ENCODE measurements around the gene CDK17. TPM values are rescaled to one million over a fixed set of nuclear protein-coding genes. Genes with fewer than 3 reads are reported as not detected.
A peak's percentile ranks its signal among the peaks of the same experiment; 100 is the strongest.
"Not testable (repeated sequence)": the region's sequence is repeated elsewhere in the genome, so short reads cannot be mapped to it uniquely, and the experiment has no call there.

CDK17 gene
- total and polyA plus RNA-seq, 4 experiments from 2014 or later = 30.5 to 67.4 (median 49.2) TPM

DNA sequence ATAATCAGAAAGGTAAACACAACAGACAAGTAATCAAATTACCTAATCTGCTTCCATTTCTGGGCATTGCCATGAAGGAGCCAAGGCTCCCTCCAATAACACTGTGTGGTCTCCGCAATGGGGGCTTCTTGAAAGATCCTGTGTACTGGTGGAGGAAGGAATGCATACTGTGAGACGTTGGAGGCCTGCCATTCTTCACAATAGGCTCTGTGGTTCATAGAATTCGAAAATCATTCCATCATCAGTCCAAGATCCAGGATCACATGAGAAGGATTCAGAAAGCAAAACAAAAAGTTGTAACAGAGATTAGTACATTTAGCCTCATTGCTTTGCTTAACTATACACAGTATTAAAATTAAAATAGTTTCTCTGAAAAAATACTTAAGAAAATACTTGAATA is 76.3 kb downstream of the CDK17 start:
- peaks cover 34 to 49% (median 37%) of the 10 kb centered on the region in 4 donors for H3K4me1 Mint-ChIP-seq
- no peak overlapping the region for H3K4me3 ChIP-seq (ENCODE audit: low read length in 2 of 2)
- H3K4me3 Mint-ChIP-seq = peak overlapping the region in 3 of 8 donors; percentile 11 to 39 (median 34)
- peaks cover 0 to 31% (median 13%) of the 10 kb centered on the region in 8 donors for H3K9me3 Mint-ChIP-seq
- H3K9me3 ChIP-seq (ENCODE audit: control insufficient read depth in 1 of 2, low read length in 2 of 2) = no peaks in the 10 kb centered on the region
- H3K36me3 ChIP-seq (ENCODE audit: insufficient read depth, low read length) = peaks cover 10% of the 10 kb centered on the region
- H3K27ac ChIP-seq (ENCODE audit: low read depth, low read length) = no peak overlapping the region
- CTCF ChIA-PET (ENCODE audit: partially characterized antibody) = no interaction called here
- peaks cover 28% of the 10 kb centered on the region for H3K4me1 ChIP-seq (ENCODE audit: insufficient read depth, low read length)
- H3K27me3 Mint-ChIP-seq = no peaks in the 10 kb centered on the region
- no peak for DNase-seq
- intact Hi-C loops (cut with micrococcal nuclease) = no loop called here
- peak overlapping the region in 5 of 7 donors; percentile 13 to 74 (median 33) for H3K27ac Mint-ChIP-seq
- POLR2A ChIA-PET (ENCODE audit: partially characterized antibody) = interaction anchor here (1.6 kb wide), 1 partner anchor 11 kb away, joined by 4 read pairs; no protein-coding TSS in a partner anchor
- H3K27me3 ChIP-seq (ENCODE audit: insufficient read depth, low read length) = no peaks in the 10 kb centered on the region
- peaks cover 36% of the 10 kb centered on the region in 2 donors for H3K36me3 Mint-ChIP-seq

DNA sequence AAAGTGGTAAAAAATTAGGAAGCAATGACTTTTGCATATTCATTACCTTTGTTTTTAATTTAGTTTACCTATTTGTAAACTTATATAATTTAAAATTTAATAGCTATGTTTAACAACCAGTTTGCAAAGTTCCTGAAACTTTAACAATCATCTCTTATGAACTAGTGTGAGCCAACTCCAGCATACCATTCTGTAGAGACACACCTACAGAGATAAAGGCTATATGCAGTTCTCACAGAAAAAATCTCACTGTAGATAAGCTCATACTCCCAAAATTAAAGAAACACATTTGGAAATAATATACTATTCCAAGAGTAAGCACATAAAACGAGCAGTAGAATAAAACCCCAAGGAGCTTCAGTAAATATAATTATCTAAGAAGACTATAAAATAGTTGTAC is 77.5 kb downstream of the CDK17 start:
- H3K4me1 ChIP-seq (ENCODE audit: insufficient read depth, low read length) = peaks cover 17% of the 10 kb centered on the region
- H3K4me3 ChIP-seq (ENCODE audit: low read length in 2 of 2) = no peak overlapping the region
- no peak overlapping the region for H3K27ac ChIP-seq (ENCODE audit: low read depth, low read length)
- no peak for DNase-seq
- peak overlapping the region in 1 of 7 donors; percentile 64 for H3K27ac Mint-ChIP-seq
- H3K9me3 Mint-ChIP-seq = peaks cover 0 to 31% (median 15%) of the 10 kb centered on the region in 8 donors
- H3K4me1 Mint-ChIP-seq = peaks cover 22 to 37% (median 27%) of the 10 kb centered on the region in 4 donors
- peaks cover 10% of the 10 kb centered on the region for H3K36me3 ChIP-seq (ENCODE audit: insufficient read depth, low read length)
- H3K9me3 ChIP-seq (ENCODE audit: control insufficient read depth in 1 of 2, low read length in 2 of 2) = no peaks in the 10 kb centered on the region
- H3K27me3 ChIP-seq (ENCODE audit: insufficient read depth, low read length) = no peaks in the 10 kb centered on the region
- no peaks in the 10 kb centered on the region for H3K27me3 Mint-ChIP-seq
- POLR2A ChIA-PET (ENCODE audit: partially characterized antibody) = no interaction called here
- no peak overlapping the region for H3K4me3 Mint-ChIP-seq
- peaks cover 36% of the 10 kb centered on the region in 2 donors for H3K36me3 Mint-ChIP-seq
- CTCF ChIA-PET (ENCODE audit: partially characterized antibody) = no interaction called here
- intact Hi-C loops (cut with micrococcal nuclease) = no loop called here

DNA sequence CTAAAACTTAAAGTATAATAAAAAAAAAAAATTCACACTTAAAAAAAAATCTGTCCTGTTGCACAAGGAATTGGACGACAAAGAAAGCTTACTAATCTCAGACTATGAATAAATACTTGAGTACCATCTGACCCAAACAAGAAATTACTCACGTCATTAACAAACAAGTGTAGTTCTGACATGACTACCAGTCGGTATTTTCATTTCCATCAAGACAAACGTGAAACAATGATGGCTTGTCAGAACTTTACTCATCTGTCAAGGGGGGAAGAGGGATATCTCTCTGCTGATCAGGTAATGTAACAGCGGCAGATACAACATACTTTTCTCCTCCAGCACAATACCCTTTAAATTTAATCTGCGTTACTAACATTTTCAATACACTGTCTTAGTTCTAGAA is 78.3 kb downstream of the CDK17 start:
- H3K27ac ChIP-seq (ENCODE audit: low read depth, low read length) = no peak overlapping the region
- no peak overlapping the region for H3K4me3 ChIP-seq (ENCODE audit: low read length in 2 of 2)
- Mint-ChIP-seq H3K4me3 (no peak overlapping the region), H3K4me1 (peaks cover 15 to 29% (median 22%) of the 10 kb centered on the region in 4 donors), H3K36me3 (peaks cover 36% of the 10 kb centered on the region in 2 donors), H3K27ac (peak overlapping the region in 1 of 7 donors; percentile 64), H3K27me3 (no peaks in the 10 kb centered on the region), H3K9me3 (peaks cover 0 to 30% (median 14%) of the 10 kb centered on the region in 8 donors)
- ChIA-PET POLR2A (ENCODE audit: partially characterized antibody) (no interaction called here), CTCF (ENCODE audit: partially characterized antibody) (no interaction called here)
- peaks cover 10% of the 10 kb centered on the region for H3K36me3 ChIP-seq (ENCODE audit: insufficient read depth, low read length)
- intact Hi-C loops (cut with micrococcal nuclease) = no loop called here
- no peak for DNase-seq
- H3K27me3 ChIP-seq (ENCODE audit: insufficient read depth, low read length) = no peaks in the 10 kb centered on the region
- H3K4me1 ChIP-seq (ENCODE audit: insufficient read depth, low read length) = peaks cover 9% of the 10 kb centered on the region
- no peaks in the 10 kb centered on the region for H3K9me3 ChIP-seq (ENCODE audit: control insufficient read depth in 1 of 2, low read length in 2 of 2)

DNA sequence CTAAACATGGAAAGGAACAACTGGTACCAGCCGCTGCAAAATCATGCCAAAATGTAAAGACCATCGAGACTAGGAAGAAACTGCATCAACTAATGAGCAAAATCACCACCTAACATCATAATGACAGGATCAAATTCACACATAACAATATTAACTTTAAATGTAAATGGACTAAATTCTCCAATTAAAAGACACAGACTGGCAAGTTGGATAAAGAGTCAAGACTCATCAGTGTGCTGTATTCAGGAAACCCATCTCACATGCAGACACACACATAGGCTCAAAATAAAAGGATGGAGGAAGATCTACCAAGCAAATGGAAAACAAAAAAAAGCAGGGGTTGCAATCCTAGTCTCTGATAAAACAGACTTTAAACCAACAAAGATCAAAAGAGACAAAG is 82.4 kb downstream of the CDK17 start:
- H3K4me3 ChIP-seq (ENCODE audit: low read length in 2 of 2); H3K27me3 ChIP-seq (ENCODE audit: insufficient read depth, low read length); H3K36me3 ChIP-seq (ENCODE audit: insufficient read depth, low read length); CTCF ChIA-PET (ENCODE audit: partially characterized antibody); DNase-seq; H3K4me3 Mint-ChIP-seq; H3K27me3 Mint-ChIP-seq; POLR2A ChIA-PET (ENCODE audit: partially characterized antibody); H3K27ac ChIP-seq (ENCODE audit: low read depth, low read length); intact Hi-C loops (cut with micrococcal nuclease); H3K9me3 ChIP-seq (ENCODE audit: control insufficient read depth in 1 of 2, low read length in 2 of 2): not testable (repeated sequence)
- H3K4me1 ChIP-seq (ENCODE audit: insufficient read depth, low read length) = peaks cover 21% of the 10 kb centered on the region
- Mint-ChIP-seq H3K4me1 (peaks cover 7 to 29% (median 15%) of the 10 kb centered on the region in 4 donors), H3K27ac (peak overlapping the region in 1 of 7 donors; percentile 35), H3K9me3 (peaks cover 0 to 14% (median 5%) of the 10 kb centered on the region in 8 donors), H3K36me3 (peaks cover 11 to 18% of the 10 kb centered on the region in 2 donors)

DNA sequence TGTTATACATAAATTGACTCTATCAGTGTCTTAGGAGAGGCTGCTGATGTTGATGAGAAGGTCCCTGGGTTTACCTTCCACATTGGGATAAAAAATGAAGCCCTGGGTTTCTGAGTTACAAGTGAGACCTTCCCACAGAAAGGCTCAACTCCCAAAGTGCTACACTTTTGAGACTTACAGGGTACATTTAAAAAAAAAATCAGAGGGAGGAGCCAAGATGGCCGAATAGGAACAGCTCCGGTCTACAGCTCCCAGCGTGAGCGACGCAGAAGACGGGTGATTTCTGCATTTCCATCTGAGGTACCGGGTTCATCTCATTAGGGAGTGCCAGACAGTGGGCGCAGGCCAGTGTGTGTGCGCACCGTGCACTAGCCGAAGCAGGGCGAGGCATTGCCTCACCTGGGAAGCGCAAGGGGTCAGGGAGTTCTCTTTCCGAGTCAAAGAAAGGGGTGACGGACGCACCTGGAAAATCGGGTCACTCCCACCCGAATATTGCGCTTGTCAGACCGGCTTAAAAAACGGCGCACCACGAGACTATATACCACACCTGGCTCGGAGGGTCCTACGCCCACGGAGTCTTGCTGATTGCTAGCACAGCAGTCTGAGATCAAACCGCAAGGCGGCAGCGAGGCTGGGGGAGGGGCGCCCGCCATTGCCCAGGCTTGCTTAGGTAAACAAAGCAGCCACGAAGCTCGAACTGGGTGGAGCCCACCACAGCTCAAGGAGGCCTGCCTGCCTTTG is 84.3 kb downstream of the CDK17 start:
- H3K9me3 Mint-ChIP-seq; H3K27me3 Mint-ChIP-seq; H3K36me3 ChIP-seq (ENCODE audit: insufficient read depth, low read length); H3K4me3 ChIP-seq (ENCODE audit: low read length in 2 of 2); H3K27me3 ChIP-seq (ENCODE audit: insufficient read depth, low read length); H3K9me3 ChIP-seq (ENCODE audit: control insufficient read depth in 1 of 2, low read length in 2 of 2): not testable (repeated sequence)
- Mint-ChIP-seq H3K4me1 (peaks cover 7 to 22% (median 13%) of the 10 kb centered on the region in 4 donors), H3K4me3 (peak overlapping the region; percentile 85 to 97 (median 94)), H3K27ac (peak overlapping the region; percentile 85 to 98 (median 96)), H3K36me3 (peaks cover 0 to 18% of the 10 kb centered on the region in 2 donors)
- ChIA-PET CTCF (ENCODE audit: partially characterized antibody) (interaction anchor here (0.7 to 1.2 kb wide), 2 partner anchors 84 to 254 kb away, joined by 3 to 4 read pairs; partner anchors contain the start of gene CDK17), POLR2A (ENCODE audit: partially characterized antibody) (interaction anchor here (0.7 to 1.4 kb wide), 3 partner anchors 31 to 118 kb away, joined by 3 to 19 read pairs (median 4); partner anchors contain the start of gene CDK17)
- DNase-seq = peak; percentile 39 to 66 (median 53)
- H3K27ac ChIP-seq (ENCODE audit: low read depth, low read length) = peak overlapping the region; percentile 40
- intact Hi-C loops (cut with micrococcal nuclease) = loop anchor here (2.0 kb wide), 1 partner anchor 21 kb away; no protein-coding TSS in a partner anchor
- peaks cover 22% of the 10 kb centered on the region for H3K4me1 ChIP-seq (ENCODE audit: insufficient read depth, low read length)

DNA sequence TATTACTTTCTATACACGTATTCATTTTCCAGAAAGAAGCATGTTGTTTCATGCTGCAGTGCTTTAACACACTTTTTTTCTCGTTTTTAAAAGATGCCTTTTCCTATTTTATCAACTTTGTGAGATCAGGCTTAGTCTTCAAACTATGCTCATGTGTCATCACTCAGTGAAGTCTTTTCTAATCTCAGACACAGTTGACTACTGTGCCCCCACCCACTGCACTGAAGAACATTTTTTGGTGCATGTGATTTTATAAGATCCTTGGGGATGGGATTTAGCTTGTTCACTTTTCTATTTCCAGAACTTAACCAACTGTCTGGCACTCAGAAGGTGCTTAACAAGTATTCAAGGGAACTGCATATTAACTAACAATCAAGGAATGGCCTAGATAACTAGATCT is 85.5 kb downstream of the CDK17 start:
- peak overlapping the region in 6 of 7 donors; percentile 24 to 85 (median 46) for H3K27ac Mint-ChIP-seq
- peak overlapping the region in 3 of 8 donors; percentile 29 to 57 (median 31) for H3K4me3 Mint-ChIP-seq
- H3K36me3 Mint-ChIP-seq = peaks cover 7 to 23% of the 10 kb centered on the region in 2 donors
- peaks cover 0 to 4% (median 0%) of the 10 kb centered on the region in 8 donors for H3K9me3 Mint-ChIP-seq
- Histone ChIP-seq H3K9me3 (ENCODE audit: control insufficient read depth in 1 of 2, low read length in 2 of 2) (no peaks in the 10 kb centered on the region), H3K27me3 (ENCODE audit: insufficient read depth, low read length) (no peaks in the 10 kb centered on the region), H3K4me1 (ENCODE audit: insufficient read depth, low read length) (peaks cover 25% of the 10 kb centered on the region), H3K4me3 (ENCODE audit: low read length in 2 of 2) (no peak overlapping the region), H3K27ac (ENCODE audit: low read depth, low read length) (no peak overlapping the region), H3K36me3 (ENCODE audit: insufficient read depth, low read length) (no peaks in the 10 kb centered on the region)
- ChIA-PET POLR2A (ENCODE audit: partially characterized antibody) (interaction anchor here (0.6 to 1.4 kb wide), 3 partner anchors 15 to 85 kb away, joined by 3 to 19 read pairs (median 4); partner anchors contain the start of gene CDK17), CTCF (ENCODE audit: partially characterized antibody) (interaction anchor here (1.2 kb wide), 2 partner anchors 85 to 99 kb away, joined by 3 read pairs; partner anchors contain the start of gene CDK17)
- no peak for DNase-seq
- intact Hi-C loops (cut with micrococcal nuclease) = loop anchor here (2.0 kb wide), 1 partner anchor 20 kb away; no protein-coding TSS in a partner anchor
- no peaks in the 10 kb centered on the region for H3K27me3 Mint-ChIP-seq
- peaks cover 7 to 22% (median 14%) of the 10 kb centered on the region in 4 donors for H3K4me1 Mint-ChIP-seq

DNA sequence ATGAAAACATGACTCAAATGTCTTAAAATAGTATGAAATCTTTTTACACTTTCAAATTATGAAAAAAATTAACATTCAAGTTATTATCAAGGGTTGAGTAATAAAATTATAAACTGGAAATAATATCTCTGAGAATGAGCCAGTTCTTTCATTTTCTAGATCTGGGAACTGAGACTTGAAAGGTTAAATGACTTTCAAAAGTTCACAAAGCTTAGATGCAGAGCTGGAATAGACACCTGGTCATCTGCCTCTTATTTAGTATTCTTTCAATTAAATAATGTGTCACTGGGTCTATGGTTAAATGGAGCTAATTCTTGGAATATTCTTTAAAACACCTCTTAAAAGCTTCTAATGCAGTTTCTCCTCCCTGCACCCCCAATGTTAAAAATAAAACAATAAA is 86.6 kb downstream of the CDK17 start:
- ChIA-PET CTCF (ENCODE audit: partially characterized antibody) (interaction anchor here (1.6 kb wide), 1 partner anchor 203 kb away, joined by 6 read pairs; no protein-coding TSS in a partner anchor), POLR2A (ENCODE audit: partially characterized antibody) (interaction anchor here (0.8 to 1.1 kb wide), 3 partner anchors 23 to 43 kb away, joined by 3 read pairs; no protein-coding TSS in a partner anchor)
- Mint-ChIP-seq H3K4me3 (no peak overlapping the region), H3K4me1 (peaks cover 12 to 28% (median 18%) of the 10 kb centered on the region in 4 donors), H3K27ac (peak overlapping the region in 2 of 7 donors; percentile 9 to 39), H3K27me3 (no peaks in the 10 kb centered on the region), H3K9me3 (peaks cover 0 to 4% (median 0%) of the 10 kb centered on the region in 8 donors), H3K36me3 (peaks cover 13 to 29% of the 10 kb centered on the region in 2 donors)
- H3K27ac ChIP-seq (ENCODE audit: low read depth, low read length) = no peak overlapping the region
- no peaks in the 10 kb centered on the region for H3K9me3 ChIP-seq (ENCODE audit: control insufficient read depth in 1 of 2, low read length in 2 of 2)
- H3K4me3 ChIP-seq (ENCODE audit: low read length in 2 of 2) = no peak overlapping the region
- H3K36me3 ChIP-seq (ENCODE audit: insufficient read depth, low read length) = peaks cover 4% of the 10 kb centered on the region
- no peak for DNase-seq
- intact Hi-C loops (cut with micrococcal nuclease) = loop anchor here (2.0 kb wide), 1 partner anchor 19 kb away; no protein-coding TSS in a partner anchor
- peaks cover 25% of the 10 kb centered on the region for H3K4me1 ChIP-seq (ENCODE audit: insufficient read depth, low read length)
- H3K27me3 ChIP-seq (ENCODE audit: insufficient read depth, low read length) = no peaks in the 10 kb centered on the region

Data from CD4-positive, alpha-beta memory T cell (primary cell).